K562 (cell line): ENCODE measurements around the gene CCDC159. TPM values are rescaled to one million over a fixed set of nuclear protein-coding genes. Genes with fewer than 3 reads are reported as not detected.

Source experiments
- ARNT ChIP-seq, 2 experiments: fragments of 450-650 bp; IDR thresholded peaks; 2 replicates each; pipeline ENCODE4 v1.6.1; 2016; ENCODE audit warnings: mild to moderate bottlenecking in 1 of 2
- BCOR ChIP-seq: fragments of 450-650 bp; IDR thresholded peaks from 2 replicates; pipeline ENCODE4 v1.6.1; 2016
- BRD9 ChIP-seq: fragments of 450-650 bp; IDR thresholded peaks from 2 replicates; pipeline ENCODE4 v1.6.1; 2018; ENCODE audit warnings: low read depth; ENCODE audit not compliant: partially characterized antibody
- CREB1 ChIP-seq, 2 experiments: sonication (generic) in 1 of 2; formaldehyde crosslinking in 1 of 2; IDR thresholded peaks; 2 replicates each; pipeline versions ENCODE4 v1.6.1 to v1.8.0; 2012 to 2022; ENCODE audit warnings: inconsistent platforms in 1 of 2, mild to moderate bottlenecking in 1 of 2, missing genetic modification reagents in 1 of 2, moderate library complexity in 1 of 2
- E2F1 ChIP-seq: sonication (generic); formaldehyde crosslinking; IDR thresholded peaks from 2 replicates; pipeline ENCODE4 v1.8.1; 2023; ENCODE audit warnings: mild to moderate bottlenecking, missing genetic modification reagents, moderate library complexity
- ETS1 ChIP-seq: conservative IDR thresholded peaks from 2 replicates; pipeline ENCODE4 v1.6.1; 2011; ENCODE audit warnings: low read depth, mild to moderate bottlenecking, low read length; ENCODE audit not compliant: control insufficient read depth
- EWSR1 ChIP-seq: fragments of 450-650 bp; IDR thresholded peaks from 2 replicates; pipeline ENCODE4 v1.6.1; 2018; ENCODE audit warnings: borderline replicate concordance, mild to moderate bottlenecking, low read depth, moderate library complexity; ENCODE audit not compliant: partially characterized antibody
- GATAD2A ChIP-seq: fragments of 450-650 bp; IDR thresholded peaks from 2 replicates; pipeline ENCODE4 v1.6.1; 2017
- HNRNPH1 ChIP-seq: fragments of 200-400 bp; formaldehyde crosslinking; optimal IDR thresholded peaks from 2 replicates; pipeline ENCODE3; 2017; ENCODE audit warnings: low read depth, mild to moderate bottlenecking, low read length, moderate library complexity
- HSF4 ChIP-seq: fragments of 250-450 bp; sonication (Bioruptor Pico); IDR thresholded peaks from 2 replicates; pipeline ENCODE4 v2.1.2; 2022; ENCODE audit warnings: mild to moderate bottlenecking, moderate library complexity, borderline replicate concordance
- KDM1A ChIP-seq, 2 experiments: fragments of 450-650 bp; IDR thresholded peaks; 2 replicates each; pipeline ENCODE4 v1.6.1; 2016; ENCODE audit warnings: mild to moderate bottlenecking in 2 of 2
- KDM4B ChIP-seq, 2 experiments: fragments of 450-650 bp in 1 of 2; sonication (generic) in 1 of 2; IDR thresholded peaks; 2 replicates each; pipeline ENCODE4 v1.6.1; 2016 to 2017; ENCODE audit warnings: borderline replicate concordance in 2 of 2, antibody characterized with exemption in 1 of 2, low read depth in 1 of 2, mild to moderate bottlenecking in 1 of 2
- NONO ChIP-seq, 2 experiments: fragments of 200-400 bp in 1 of 2; fragments of 450-650 bp in 1 of 2; formaldehyde crosslinking in 1 of 2; IDR thresholded peaks; 2 replicates each; pipeline ENCODE4 v1.6.1; 2017; ENCODE audit warnings: low read depth in 2 of 2, mild to moderate bottlenecking in 2 of 2, moderate library complexity in 2 of 2, low read length in 1 of 2
- PCBP1 ChIP-seq: fragments of 200-400 bp; formaldehyde crosslinking; IDR thresholded peaks from 2 replicates; pipeline ENCODE4 v1.6.1; 2018; ENCODE audit warnings: mild to moderate bottlenecking, low read depth, low read length; ENCODE audit not compliant: poor library complexity, severe bottlenecking
- PHB2 ChIP-seq: fragments of 450-650 bp; IDR thresholded peaks from 2 replicates; pipeline ENCODE4 v1.6.1; 2017; ENCODE audit warnings: low read depth
- POLR2H ChIP-seq: IDR thresholded peaks from 2 replicates; pipeline ENCODE4 v1.6.1; 2016; ENCODE audit warnings: missing genetic modification characterization, low read depth, mild to moderate bottlenecking, control low read depth, missing compliant biosample characterization, moderate library complexity
- RCOR1 ChIP-seq, 2 experiments: IDR thresholded peaks; 2 replicates each; pipeline ENCODE4 v1.6.1; 2012; ENCODE audit warnings: low read depth in 2 of 2, low read length in 2 of 2, borderline replicate concordance in 1 of 2, improper control_type of control experiment in 1 of 2
- TAF9B ChIP-seq: fragments of 450-650 bp; IDR thresholded peaks from 2 replicates; pipeline ENCODE4 v1.6.1; 2018; ENCODE audit warnings: mild to moderate bottlenecking; ENCODE audit not compliant: partially characterized antibody
- THRB ChIP-seq: fragments of 450-650 bp; formaldehyde crosslinking; conservative IDR thresholded peaks from 2 replicates; pipeline ENCODE4 v1.4.0; 2022; ENCODE audit warnings: mild to moderate bottlenecking, missing genetic modification characterization
- TRIM24 ChIP-seq, 2 experiments: fragments of 450-650 bp; IDR thresholded peaks; 2 replicates each; pipeline ENCODE4 v1.6.1; 2016
- ZNF232 ChIP-seq: sonication (generic); formaldehyde crosslinking; IDR thresholded peaks from 2 replicates; pipeline ENCODE4 v1.8.0; 2022; ENCODE audit warnings: mild to moderate bottlenecking, missing genetic modification reagents
- ZNF347 ChIP-seq: fragments of 450-650 bp; formaldehyde crosslinking; IDR thresholded peaks from 2 replicates; pipeline ENCODE4 v1.4.0; 2020; ENCODE audit warnings: low read depth, mild to moderate bottlenecking, moderate library complexity
- ZNF445 ChIP-seq: fragments of 250-450 bp; sonication (Bioruptor Pico); IDR thresholded peaks from 2 replicates; pipeline ENCODE4 v1.4.0; 2020; ENCODE audit warnings: low read depth, mild to moderate bottlenecking, moderate library complexity
- ZNF589 ChIP-seq: fragments of 200-800 bp; sonication (Bioruptor generic); IDR thresholded peaks from 2 replicates; pipeline ENCODE4 v1.6.1; 2016; ENCODE audit warnings: low read depth, missing genetic modification characterization, missing compliant biosample characterization
- ZNF764 ChIP-seq: fragments of 250-450 bp; sonication (Bioruptor Pico); IDR thresholded peaks from 2 replicates; pipeline ENCODE4 v1.4.0; 2020; ENCODE audit warnings: low read depth, mild to moderate bottlenecking, moderate library complexity
- polyA plus RNA-seq, 8 experiments: library from polyadenylated mRNA; depleted of rRNA in 4 of 8; stranded (reverse) in 5 of 8; unstranded in 3 of 8; fragments of >200 nt; fragmentation: Nextera tagmentation in 2 of 8; fragmentation: Illumina TruSeq in 1 of 8; extraction: Ambion mirVana in 2 of 8; extraction: Trizol in 1 of 8; gene quantifications; 2 replicates each; pipeline versions ENCODE4 v1.2.1 to v1.2.3, GENCODE V29; 2011 to 2014; ENCODE audit warnings: inconsistent platforms in 1 of 8, missing spikeins in 1 of 8
- total RNA-seq, 7 experiments: library from RNA; depleted of rRNA in 6 of 7; stranded (reverse); fragments of >200 nt in 6 of 7; fragmentation: Illumina TruSeq in 2 of 7; extraction: Trizol in 2 of 7; gene quantifications; 2 replicates each; pipeline versions ENCODE4 v1.2.1 to v1.2.3, GENCODE V29; 2011 to 2021; ENCODE audit warnings: low replicate concordance in 1 of 7

The CCDC159 gene
- total and polyA plus RNA-seq, 9 of the 15 experiments (the other 6 are each of a cell fraction or from before 2014, with no cell fraction given) = 0.68 to 10.1 (median 4.7) TPM

- TF ChIP-seq ETS1 = no peak
- no peak for TF ChIP-seq ZNF445
- peak; percentile 74 for TF ChIP-seq BCOR
- TF ChIP-seq POLR2H (tag) = no peak
- TF ChIP-seq PCBP1 = no peak
- TF ChIP-seq ZNF589 (CRISPR knock-in tag) = no peak
- TF ChIP-seq TAF9B = no peak
- TF ChIP-seq TRIM24 (IDR thresholded peaks at IDR 0.05) = no peak
- TF ChIP-seq HSF4 (CRISPR knock-in tag) = no peak
- TF ChIP-seq KDM1A (IDR thresholded peaks at IDR 0.05) = peak in 1 of 2 experiments; percentile 60; a peak in 2 of 4 replicates
- TF ChIP-seq NONO (IDR thresholded peaks at IDR 0.05; ENCODE audit: low read depth in 2 of 2, low read length in 1 of 2) = no peak
- TF ChIP-seq KDM4B (IDR thresholded peaks at IDR 0.05; ENCODE audit: borderline replicate concordance in 2 of 2, low read depth in 1 of 2) = no peak
- peak in 1 of 2 experiments; percentile 36; a peak in 1 of 4 replicates for TF ChIP-seq RCOR1 (IDR thresholded peaks at IDR 0.05; ENCODE audit: borderline replicate concordance in 1 of 2, low read depth in 2 of 2, low read length in 2 of 2)
- no peak for TF ChIP-seq ZNF232
- no peak for TF ChIP-seq ARNT (IDR thresholded peaks at IDR 0.05)
- TF ChIP-seq PHB2 = no peak
- TF ChIP-seq EWSR1 = no peak
- TF ChIP-seq BRD9 = no peak
- no peak for TF ChIP-seq THRB (CRISPR knock-in tag)
- no peak for TF ChIP-seq HNRNPH1
- no peak for TF ChIP-seq GATAD2A
- no peak for TF ChIP-seq ZNF347 (CRISPR knock-in tag)
- TF ChIP-seq ZNF764 (CRISPR knock-in tag) = no peak
- no peak for TF ChIP-seq CREB1 (IDR thresholded peaks at IDR 0.05)
- no peak for TF ChIP-seq CREB1 (CRISPR knock-in tag; IDR thresholded peaks at IDR 0.05)
- TF ChIP-seq E2F1 (CRISPR knock-in tag) = no peak
These were observed 24.9 kb upstream of the CCDC159 start (continued) for GRCh38 chr19:11321191-11322126.
